GM11168 (cell line): ENCODE measurements around the gene MRPL37.
"Not testable (repeated sequence)": the region's sequence is repeated elsewhere in the genome, so short reads cannot be mapped to it uniquely, and the experiment has no call there.

ENCODE experiments used
- in situ Hi-C: fragments of 300-500 bp; cut with MboI; formaldehyde crosslinking; loops from one replicate; pipeline ENCODE4 v1.12.0; 2022; ENCODE audit warnings: low sequenced_read_pairs; ENCODE audit not compliant: unreplicated experiment

Gene MRPL37

DNA sequence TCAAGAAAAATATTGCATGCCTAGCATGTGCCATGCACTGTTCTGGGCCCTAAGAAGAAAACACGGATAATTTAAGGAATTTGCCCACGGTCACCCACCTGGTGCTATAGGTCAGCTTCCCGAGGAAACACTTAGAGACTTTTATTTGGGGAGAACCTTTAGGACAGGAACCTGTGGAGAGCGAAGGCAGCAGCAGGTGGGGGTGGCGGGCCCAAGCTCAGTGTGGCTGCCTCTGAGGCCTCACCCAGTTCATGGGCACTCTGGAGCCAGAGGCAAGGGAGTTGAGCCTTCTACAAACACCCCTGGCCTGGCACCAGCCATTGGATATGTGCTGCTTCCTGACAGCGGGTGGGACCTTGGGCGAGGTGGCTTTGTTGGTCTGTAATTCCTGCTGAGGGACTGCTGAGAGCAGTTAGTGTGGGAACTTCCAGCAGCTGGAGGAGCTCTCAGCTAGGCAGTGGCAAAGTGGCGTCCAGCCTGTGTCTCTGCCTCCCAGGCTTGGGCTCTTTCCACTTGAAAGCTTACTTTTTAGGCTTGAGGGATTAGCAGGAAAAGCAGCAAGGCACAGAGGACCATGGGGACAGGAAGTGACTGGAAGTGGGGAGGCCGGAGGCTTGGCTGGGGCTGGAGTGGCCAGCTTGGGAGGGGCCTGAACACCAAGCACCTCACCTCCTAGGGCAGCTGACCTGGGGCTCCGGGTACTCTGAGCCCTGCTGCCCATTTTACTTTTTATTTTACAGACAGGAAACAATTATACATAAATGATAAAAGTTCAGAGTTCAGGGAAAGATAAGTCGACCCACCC is 19.1 kb downstream of the MRPL37 start:
- in situ Hi-C loops, result no loop called here

GRCh38 chr1:54219688-54220003 is 19.7 kb downstream of the MRPL37 start:
- in situ Hi-C loops, result no loop called here

GRCh38 chr1:54220004-54220811 is 20.2 kb downstream of the MRPL37 start:
- in situ Hi-C loops, result no loop called here

DNA sequence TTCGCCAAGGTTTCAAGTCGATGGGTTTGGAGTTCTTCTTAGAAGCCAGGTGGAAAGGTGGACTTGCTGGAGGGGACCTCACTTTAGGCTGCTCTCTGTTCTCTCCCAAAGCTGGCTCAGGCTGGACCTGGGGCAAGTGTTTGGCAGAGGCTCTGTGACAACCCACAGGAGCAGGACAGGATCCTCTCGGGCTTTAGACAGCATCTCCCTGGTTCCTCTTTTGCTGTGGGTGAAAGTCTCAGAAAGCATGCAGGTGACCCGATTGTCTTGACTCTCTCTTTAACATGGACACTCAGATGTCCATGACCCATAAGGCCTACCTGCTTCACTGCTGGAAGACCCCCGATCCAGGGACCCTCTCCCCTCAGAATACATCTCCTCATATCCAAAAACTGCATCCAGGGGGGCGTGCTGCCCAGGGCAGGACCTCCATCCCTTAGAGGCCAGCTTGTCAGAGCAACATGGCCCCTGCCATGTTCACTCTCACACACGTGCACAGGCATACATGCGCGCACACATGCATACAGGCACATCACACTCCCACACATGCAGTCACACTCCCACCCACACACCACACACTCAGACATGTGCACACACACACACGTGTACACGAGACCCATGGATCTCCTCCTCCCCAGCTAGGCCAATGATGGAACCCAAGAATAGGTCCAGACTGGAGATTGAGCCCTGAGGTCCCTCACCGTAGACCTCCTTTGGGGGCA is 21.3 kb downstream of the MRPL37 start:
- in situ Hi-C loops, result no loop called here

GRCh38 chr1:54221867-54222484 is 22.0 kb downstream of the MRPL37 start:
- in situ Hi-C loops, result no loop called here

GRCh38 chr1:54222711-54223110 is 22.7 kb downstream of the MRPL37 start:
- in situ Hi-C loops, result no loop called here

DNA sequence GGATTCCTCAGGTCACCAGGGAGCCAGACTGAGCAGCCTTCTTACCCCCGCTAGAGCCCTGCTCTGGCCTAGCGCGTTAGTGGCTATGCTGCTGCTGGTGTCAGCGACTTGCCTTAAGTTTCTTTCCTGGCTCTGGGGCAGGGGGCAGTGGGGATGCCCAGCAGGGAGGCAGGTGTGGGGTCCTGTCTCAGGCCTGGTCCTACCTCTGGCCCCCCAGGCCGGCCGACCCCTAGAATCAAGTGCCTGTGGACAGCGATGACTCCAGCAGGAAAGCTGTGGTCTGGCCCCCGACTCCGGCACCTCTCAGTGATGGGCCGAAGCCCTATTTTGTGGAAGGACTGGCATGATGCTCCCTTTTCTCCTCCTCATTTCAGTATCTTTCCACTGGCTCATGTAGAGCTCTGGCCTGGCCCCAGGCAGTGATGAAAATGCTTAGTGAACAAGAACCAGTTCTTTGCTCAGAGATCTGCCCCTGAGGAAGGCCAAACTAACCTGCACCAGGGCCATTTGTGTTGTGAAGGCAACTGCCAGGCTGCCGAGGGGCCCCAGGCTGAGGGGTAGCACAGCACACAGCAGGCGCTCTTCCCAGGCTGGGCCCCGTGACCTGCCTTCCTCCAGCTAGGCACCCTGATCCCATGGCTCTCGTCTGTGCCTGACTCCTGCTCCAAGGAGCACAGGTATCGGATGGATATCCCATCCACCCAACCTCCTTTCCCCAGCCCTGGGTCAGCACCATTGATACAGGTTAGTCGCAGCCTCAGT is 23.7 kb downstream of the MRPL37 start:
- in situ Hi-C loops, result no loop called here

DNA sequence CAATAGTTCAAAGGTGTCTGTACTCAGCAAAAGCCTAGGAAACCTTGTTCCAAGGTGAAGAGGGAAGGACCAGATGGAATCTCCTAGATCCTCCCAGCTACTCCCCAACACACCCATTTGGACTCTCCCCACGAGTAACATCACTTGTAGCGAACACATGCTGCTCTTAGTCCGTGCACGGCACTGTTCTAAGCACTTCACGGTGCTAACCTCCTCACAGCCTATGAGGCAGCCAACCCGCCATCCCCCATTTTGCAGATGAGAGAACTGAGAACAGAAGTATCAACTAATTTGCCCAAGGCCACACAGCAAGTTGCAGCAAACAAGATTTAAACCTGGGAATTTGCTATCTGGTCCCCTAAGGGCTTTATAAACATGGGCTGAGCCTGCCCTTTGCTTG is 24.3 kb downstream of the MRPL37 start:
- in situ Hi-C loops, result no loop called here

DNA sequence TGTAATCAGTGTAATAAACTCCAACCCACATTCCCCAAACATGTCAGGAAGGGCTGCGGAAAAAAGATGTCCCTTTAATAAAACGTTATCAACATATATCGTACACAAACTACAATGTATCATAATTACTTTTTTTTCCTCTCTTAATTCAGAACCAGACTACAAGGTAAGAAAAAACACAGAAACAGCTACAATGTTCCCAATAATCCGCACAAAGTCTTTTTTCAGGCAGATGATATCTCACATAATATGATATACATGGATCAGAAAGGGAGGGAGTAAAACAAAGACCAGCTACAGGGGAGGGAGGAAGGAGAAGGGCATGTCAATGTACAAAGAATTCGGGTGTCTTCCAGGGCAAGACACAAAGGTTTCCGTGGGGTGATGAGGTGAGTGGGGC is 25.4 kb downstream of the MRPL37 start:
- in situ Hi-C loops, result no loop called here

DNA sequence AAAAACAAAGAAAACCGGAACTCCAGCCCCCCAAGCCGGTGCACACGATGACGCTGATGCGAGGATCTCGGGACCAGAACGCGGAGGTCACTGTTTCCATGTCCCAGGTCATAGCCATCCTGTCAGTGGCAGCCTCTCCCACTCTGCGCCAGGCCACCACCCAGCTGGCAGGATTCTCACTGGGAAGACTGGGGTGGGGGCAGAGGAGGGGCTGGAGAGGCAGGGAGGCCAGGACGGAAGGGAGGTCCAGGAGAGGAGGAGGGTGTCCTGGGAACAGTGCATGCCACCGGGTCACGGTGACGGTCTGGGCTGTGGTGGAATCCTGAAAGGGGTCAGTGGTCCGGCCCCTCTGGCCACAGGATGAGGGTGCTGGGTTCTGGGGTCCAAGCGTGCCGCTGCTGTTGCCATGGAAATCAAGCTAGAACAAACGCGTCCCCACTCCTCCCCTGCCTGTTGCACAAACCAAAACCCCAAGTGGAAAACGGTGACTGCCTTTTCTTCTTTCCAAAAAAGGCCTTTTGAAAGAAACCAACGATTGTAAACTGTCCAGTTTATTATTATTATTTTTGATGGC is 26.1 kb downstream of the MRPL37 start:
- in situ Hi-C loops, result no loop called here

- in situ Hi-C loops, result no loop called here
These were observed 27.2 kb downstream of the MRPL37 start for GRCh38 chr1:54227091-54227602.

DNA sequence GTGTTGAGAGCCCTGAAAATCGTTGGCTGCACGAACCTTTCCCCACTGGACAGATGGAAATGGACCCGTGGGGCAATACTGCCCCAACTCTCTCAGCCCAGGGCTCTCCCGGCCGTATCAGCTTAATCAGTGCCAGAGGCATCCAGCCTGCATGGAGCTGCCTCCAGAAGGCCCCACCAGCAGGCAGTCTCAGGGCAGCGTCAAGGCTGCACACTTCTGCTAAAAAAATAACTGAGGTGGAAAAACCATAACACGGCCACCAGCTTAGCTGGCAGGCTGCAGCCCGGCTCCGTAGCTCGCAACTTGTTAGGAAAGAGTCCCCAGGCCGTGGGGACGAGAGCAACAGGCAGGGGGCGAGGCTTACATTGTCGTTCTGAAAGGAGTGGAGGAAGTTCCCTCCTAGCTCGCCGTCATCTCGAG is 27.9 kb downstream of the MRPL37 start:
- in situ Hi-C loops, result no loop called here

- in situ Hi-C loops, result no loop called here
These were observed 28.7 kb downstream of the MRPL37 start for GRCh38 chr1:54228638-54229079.

DNA sequence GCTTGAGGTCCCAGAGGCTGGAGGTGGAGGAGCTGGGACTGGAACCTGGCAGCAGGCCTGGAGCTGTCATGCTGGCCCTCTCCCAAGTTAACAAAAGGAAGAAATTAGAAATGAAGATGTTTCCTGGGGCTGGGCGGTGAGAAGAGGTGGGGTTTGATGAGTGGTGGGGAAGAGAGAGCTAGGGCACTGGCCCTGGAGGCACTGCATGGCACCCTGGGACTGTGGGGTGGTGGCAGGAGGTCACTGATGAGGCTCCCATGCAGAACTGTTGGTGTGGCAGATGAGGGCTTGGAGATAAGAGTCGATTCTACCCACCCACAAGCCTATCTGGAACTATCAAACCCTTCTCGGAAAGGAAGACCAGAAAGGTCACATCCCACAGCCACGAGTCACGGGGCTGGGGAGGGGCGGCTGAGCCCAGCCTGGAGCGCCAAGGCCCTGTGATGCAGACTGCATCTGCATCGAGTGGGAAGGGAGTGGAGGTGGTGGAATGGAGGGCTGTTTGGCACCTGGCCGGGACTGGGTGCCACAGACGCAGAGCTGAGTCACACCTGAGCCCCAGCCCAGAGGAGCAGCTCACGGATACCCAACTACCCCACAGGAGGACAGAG is 29.4 kb downstream of the MRPL37 start:
- in situ Hi-C loops, result no loop called here

GRCh38 chr1:54230507-54231339 is 30.8 kb downstream of the MRPL37 start:
- in situ Hi-C loops, result no loop called here

DNA sequence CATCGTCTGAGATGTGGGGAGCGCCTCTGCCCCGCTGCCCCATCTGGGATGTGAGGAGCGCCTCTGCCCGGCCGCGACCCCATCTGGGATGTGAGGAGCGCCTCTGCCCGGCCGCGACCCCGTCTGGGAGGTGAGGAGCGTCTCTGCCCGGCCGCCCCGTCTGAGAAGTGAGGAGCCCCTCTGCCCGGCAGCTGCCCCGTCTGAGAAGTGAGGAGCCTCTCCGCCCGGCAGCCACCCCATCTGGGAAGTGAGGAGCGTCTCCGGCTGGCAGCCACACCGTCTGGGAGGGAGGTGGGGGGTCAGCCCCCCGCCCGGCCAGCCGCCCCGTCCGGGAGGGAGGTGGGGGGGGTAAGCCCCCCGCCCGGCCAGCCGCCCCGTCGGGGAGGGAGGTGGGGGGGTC is 33.2 kb downstream of the MRPL37 start:
- in situ Hi-C loops, result not testable (repeated sequence)

DNA sequence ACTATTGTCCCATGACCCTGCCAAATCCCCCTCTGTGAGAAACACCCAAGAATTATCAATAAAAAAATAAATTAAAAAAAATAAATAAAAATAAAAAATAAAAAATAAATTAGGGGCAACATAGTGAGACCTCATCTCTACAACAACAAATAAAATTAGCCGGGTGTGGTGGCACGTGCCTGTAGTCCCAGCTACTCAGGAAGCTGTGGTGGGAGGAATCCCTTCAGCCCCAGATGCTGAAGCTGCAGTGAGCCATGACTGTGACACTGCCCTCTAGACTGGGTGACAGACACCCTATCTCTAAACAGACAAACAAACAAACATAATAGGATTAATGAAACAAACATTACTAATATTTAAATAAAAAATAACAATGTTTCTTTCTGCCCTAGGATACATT is 34.3 kb downstream of the MRPL37 start:
- in situ Hi-C loops, result no loop called here

- in situ Hi-C loops, result no loop called here
These were observed 37.6 kb downstream of the MRPL37 start for GRCh38 chr1:54237586-54237985.
